HEK293 (cell line): ENCODE results near the gene RINL.

ENCODE experiments used
- BCL11A ChIP-seq: fragments of 450-650 bp; formaldehyde crosslinking; IDR thresholded peaks from 2 replicates; pipeline ENCODE4 v1.5.1; 2016; ENCODE audit warnings: low read depth, missing biosample characterization, missing genetic modification characterization
- GLIS2 ChIP-seq: fragments of 450-650 bp; formaldehyde crosslinking; IDR thresholded peaks from 2 replicates; pipeline ENCODE4 v1.5.1; 2016; ENCODE audit warnings: missing biosample characterization, missing genetic modification characterization
- SP2 ChIP-seq: fragments of 450-650 bp; formaldehyde crosslinking; IDR thresholded peaks from 2 replicates; pipeline ENCODE4 v1.5.1; 2016; ENCODE audit warnings: missing biosample characterization, missing genetic modification characterization
- ZBTB11 ChIP-seq: fragments of 450-650 bp; formaldehyde crosslinking; conservative IDR thresholded peaks from 2 replicates; pipeline ENCODE4 v1.5.1; 2016; ENCODE audit warnings: low read depth, missing biosample characterization, missing genetic modification characterization
- ZBTB21 ChIP-seq: fragments of 450-650 bp; formaldehyde crosslinking; IDR thresholded peaks from 2 replicates; pipeline ENCODE4 v1.5.1; 2017; ENCODE audit warnings: missing biosample characterization, missing genetic modification characterization
- ZNF138 ChIP-seq: fragments of 450-650 bp; formaldehyde crosslinking; IDR thresholded peaks from 2 replicates; pipeline ENCODE4 v1.5.1; 2016; ENCODE audit warnings: missing biosample characterization, missing genetic modification characterization, borderline replicate concordance
- ZNF24 ChIP-seq: fragments of 450-650 bp; formaldehyde crosslinking; IDR thresholded peaks from 2 replicates; pipeline ENCODE4 v1.5.1; 2016; ENCODE audit warnings: missing biosample characterization, missing genetic modification characterization
- ZNF280D ChIP-seq: fragments of 450-650 bp; formaldehyde crosslinking; IDR thresholded peaks from 2 replicates; pipeline ENCODE4 v1.5.1; 2016; ENCODE audit warnings: missing biosample characterization, missing genetic modification characterization
- ZNF341 ChIP-seq: fragments of 450-650 bp; formaldehyde crosslinking; IDR thresholded peaks from 2 replicates; pipeline ENCODE4; 2016; ENCODE audit warnings: low read depth, missing biosample characterization, missing genetic modification characterization
- ZNF391 ChIP-seq: fragments of 450-650 bp; formaldehyde crosslinking; IDR thresholded peaks from 2 replicates; pipeline ENCODE4 v1.5.1; 2016; ENCODE audit warnings: low read depth, missing biosample characterization, missing genetic modification characterization, borderline replicate concordance
- ZNF501 ChIP-seq: fragments of 450-650 bp; formaldehyde crosslinking; IDR thresholded peaks from 2 replicates; pipeline ENCODE4 v1.5.1; 2016; ENCODE audit warnings: missing biosample characterization, missing genetic modification characterization
- ZNF623 ChIP-seq: fragments of 450-650 bp; formaldehyde crosslinking; IDR thresholded peaks from 2 replicates; pipeline ENCODE4 v1.5.1; 2016; ENCODE audit warnings: missing biosample characterization, missing genetic modification characterization
- ZNF658 ChIP-seq: fragments of 450-650 bp; formaldehyde crosslinking; IDR thresholded peaks from 2 replicates; pipeline ENCODE4; 2016; ENCODE audit warnings: missing biosample characterization, missing genetic modification characterization
- TF ChIP-seq, protein P1 (sequence below): fragments of 450-650 bp; formaldehyde crosslinking; IDR thresholded peaks from 2 replicates; pipeline ENCODE4 v1.5.1; 2017; ENCODE audit warnings: missing biosample characterization, missing genetic modification characterization
- TF ChIP-seq, protein P2 (sequence below): fragments of 450-650 bp; formaldehyde crosslinking; IDR thresholded peaks from 2 replicates; pipeline ENCODE4 v1.5.1; 2016; ENCODE audit warnings: missing biosample characterization, missing genetic modification characterization

Gene RINL

GRCh38 chr19:38841180-38841766, 36.8 kb downstream of the RINL start (continued):
- TF ChIP-seq SP2 (no peak), ZNF391 (no peak), ZBTB11 (tag by site-specific recombination) (no peak), ZNF501 (tag by site-specific recombination) (no peak), ZNF138 (tag by site-specific recombination) (no peak), GLIS2 (tag by site-specific recombination) (no peak), ZNF623 (tag by site-specific recombination) (no peak), BCL11A (tag by site-specific recombination) (no peak), ZBTB21 (tag by site-specific recombination) (0 out of 2 replicates have a peak, but pooled peaks have one; percentile 4), ZNF24 (tag by site-specific recombination) (peak; percentile 49; the same call in 1 of the 2 replicates), ZNF280D (tag by site-specific recombination) (0 out of 2 replicates have a peak, but pooled peaks have one; percentile 50), ZNF341 (tag by site-specific recombination) (no peak), ZNF658 (tag by site-specific recombination) (no peak)
- TF ChIP-seq, protein P1, sequence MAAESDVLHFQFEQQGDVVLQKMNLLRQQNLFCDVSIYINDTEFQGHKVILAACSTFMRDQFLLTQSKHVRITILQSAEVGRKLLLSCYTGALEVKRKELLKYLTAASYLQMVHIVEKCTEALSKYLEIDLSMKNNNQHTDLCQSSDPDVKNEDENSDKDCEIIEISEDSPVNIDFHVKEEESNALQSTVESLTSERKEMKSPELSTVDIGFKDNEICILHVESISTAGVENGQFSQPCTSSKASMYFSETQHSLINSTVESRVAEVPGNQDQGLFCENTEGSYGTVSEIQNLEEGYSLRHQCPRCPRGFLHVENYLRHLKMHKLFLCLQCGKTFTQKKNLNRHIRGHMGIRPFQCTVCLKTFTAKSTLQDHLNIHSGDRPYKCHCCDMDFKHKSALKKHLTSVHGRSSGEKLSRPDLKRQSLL (tag by site-specific recombination), result no peak
- TF ChIP-seq, protein P2, sequence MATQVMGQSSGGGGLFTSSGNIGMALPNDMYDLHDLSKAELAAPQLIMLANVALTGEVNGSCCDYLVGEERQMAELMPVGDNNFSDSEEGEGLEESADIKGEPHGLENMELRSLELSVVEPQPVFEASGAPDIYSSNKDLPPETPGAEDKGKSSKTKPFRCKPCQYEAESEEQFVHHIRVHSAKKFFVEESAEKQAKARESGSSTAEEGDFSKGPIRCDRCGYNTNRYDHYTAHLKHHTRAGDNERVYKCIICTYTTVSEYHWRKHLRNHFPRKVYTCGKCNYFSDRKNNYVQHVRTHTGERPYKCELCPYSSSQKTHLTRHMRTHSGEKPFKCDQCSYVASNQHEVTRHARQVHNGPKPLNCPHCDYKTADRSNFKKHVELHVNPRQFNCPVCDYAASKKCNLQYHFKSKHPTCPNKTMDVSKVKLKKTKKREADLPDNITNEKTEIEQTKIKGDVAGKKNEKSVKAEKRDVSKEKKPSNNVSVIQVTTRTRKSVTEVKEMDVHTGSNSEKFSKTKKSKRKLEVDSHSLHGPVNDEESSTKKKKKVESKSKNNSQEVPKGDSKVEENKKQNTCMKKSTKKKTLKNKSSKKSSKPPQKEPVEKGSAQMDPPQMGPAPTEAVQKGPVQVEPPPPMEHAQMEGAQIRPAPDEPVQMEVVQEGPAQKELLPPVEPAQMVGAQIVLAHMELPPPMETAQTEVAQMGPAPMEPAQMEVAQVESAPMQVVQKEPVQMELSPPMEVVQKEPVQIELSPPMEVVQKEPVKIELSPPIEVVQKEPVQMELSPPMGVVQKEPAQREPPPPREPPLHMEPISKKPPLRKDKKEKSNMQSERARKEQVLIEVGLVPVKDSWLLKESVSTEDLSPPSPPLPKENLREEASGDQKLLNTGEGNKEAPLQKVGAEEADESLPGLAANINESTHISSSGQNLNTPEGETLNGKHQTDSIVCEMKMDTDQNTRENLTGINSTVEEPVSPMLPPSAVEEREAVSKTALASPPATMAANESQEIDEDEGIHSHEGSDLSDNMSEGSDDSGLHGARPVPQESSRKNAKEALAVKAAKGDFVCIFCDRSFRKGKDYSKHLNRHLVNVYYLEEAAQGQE (tag by site-specific recombination), result no peak
